A204.1 (cell line): Measurements from ENCODE around the gene PNKP.

Experiments used
- FAIRE-seq: peaks from 2 replicates; lab custom pipeline; 2012; peaks lifted over from hg19 to GRCh38; lab: Jason Lieb, UNC

PNKP gene

GRCh38 chr19:49890349-49891311 is 23.3 kb upstream of the PNKP start:
- no peak for FAIRE-seq

GRCh38 chr19:49889687-49890348 is 22.4 kb upstream of the PNKP start:
- FAIRE-seq = no peak

- no peak for FAIRE-seq
These were observed 21.8 kb upstream of the PNKP start for GRCh38 chr19:49889038-49889686.

- FAIRE-seq = no peak
These were observed 21.1 kb upstream of the PNKP start for GRCh38 chr19:49888510-49888824.

GRCh38 chr19:49887665-49888509 is 20.5 kb upstream of the PNKP start:
- FAIRE-seq = no peak

GRCh38 chr19:49887037-49887664 is 19.8 kb upstream of the PNKP start:
- no peak for FAIRE-seq

- no peak for FAIRE-seq
These were observed 17.4 kb upstream of the PNKP start for GRCh38 chr19:49884760-49885159.

- FAIRE-seq = no peak
These were observed 16.7 kb upstream of the PNKP start for GRCh38 chr19:49884109-49884508.

- FAIRE-seq = no peak
These were observed 15.7 kb upstream of the PNKP start for GRCh38 chr19:49883094-49883493.

- FAIRE-seq = no peak
These were observed 15.3 kb upstream of the PNKP start for GRCh38 chr19:49882643-49883042.

GRCh38 chr19:49881672-49882394 is 14.5 kb upstream of the PNKP start:
- FAIRE-seq = no peak

- no peak for FAIRE-seq
These were observed 13.8 kb upstream of the PNKP start for GRCh38 chr19:49881186-49881585.

GRCh38 chr19:49880162-49880869 is 12.9 kb upstream of the PNKP start:
- no peak for FAIRE-seq

GRCh38 chr19:49879243-49879963 is 12.0 kb upstream of the PNKP start:
- FAIRE-seq = no peak

- no peak for FAIRE-seq
These were observed 11.3 kb upstream of the PNKP start for GRCh38 chr19:49878744-49879070.

GRCh38 chr19:49877879-49878743 is 10.7 kb upstream of the PNKP start:
- FAIRE-seq = peak; percentile 44

GRCh38 chr19:49877020-49877878 is 9.9 kb upstream of the PNKP start, which contains the start of the genes AKT1S1 and TBC1D17:
TSS of gene AKT1S1 (minus strand) at chr19:49877355. CDS start at chr19:49873295, 4,060 bp downstream.
TSS of gene TBC1D17 (plus strand) at chr19:49877702. CDS start at chr19:49877724, 22 bp downstream.
- peak; percentile 98 for FAIRE-seq
